VCaP (cell line): Measurements from ENCODE around the gene ELF4.
"Not testable (repeated sequence)": the region's sequence is repeated elsewhere in the genome, so short reads cannot be mapped to it uniquely, and the experiment has no call there.

ENCODE experiments used
- H3K27ac ChIP-seq: fragments of 450-650 bp; 2 replicates; pipeline ENCODE4 v1.5.1; 2017
- TF ChIP-seq, protein P1 (sequence below): fragments of 450-650 bp; conservative IDR thresholded peaks from 2 replicates; pipeline ENCODE4 v1.5.1; 2017; ENCODE audit warnings: mild to moderate bottlenecking, moderate library complexity

Gene ELF4

GRCh38 chrX:130120746-130121504 is 10.6 kb upstream of the ELF4 start:
- no peak overlapping the region for H3K27ac ChIP-seq
- TF ChIP-seq, protein P1, sequence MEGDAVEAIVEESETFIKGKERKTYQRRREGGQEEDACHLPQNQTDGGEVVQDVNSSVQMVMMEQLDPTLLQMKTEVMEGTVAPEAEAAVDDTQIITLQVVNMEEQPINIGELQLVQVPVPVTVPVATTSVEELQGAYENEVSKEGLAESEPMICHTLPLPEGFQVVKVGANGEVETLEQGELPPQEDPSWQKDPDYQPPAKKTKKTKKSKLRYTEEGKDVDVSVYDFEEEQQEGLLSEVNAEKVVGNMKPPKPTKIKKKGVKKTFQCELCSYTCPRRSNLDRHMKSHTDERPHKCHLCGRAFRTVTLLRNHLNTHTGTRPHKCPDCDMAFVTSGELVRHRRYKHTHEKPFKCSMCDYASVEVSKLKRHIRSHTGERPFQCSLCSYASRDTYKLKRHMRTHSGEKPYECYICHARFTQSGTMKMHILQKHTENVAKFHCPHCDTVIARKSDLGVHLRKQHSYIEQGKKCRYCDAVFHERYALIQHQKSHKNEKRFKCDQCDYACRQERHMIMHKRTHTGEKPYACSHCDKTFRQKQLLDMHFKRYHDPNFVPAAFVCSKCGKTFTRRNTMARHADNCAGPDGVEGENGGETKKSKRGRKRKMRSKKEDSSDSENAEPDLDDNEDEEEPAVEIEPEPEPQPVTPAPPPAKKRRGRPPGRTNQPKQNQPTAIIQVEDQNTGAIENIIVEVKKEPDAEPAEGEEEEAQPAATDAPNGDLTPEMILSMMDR = no peak

- TF ChIP-seq, protein P1 = no peak
- no peak overlapping the region for H3K27ac ChIP-seq
Observed at GRCh38 chrX:130120321-130120731, 10.0 kb upstream of the ELF4 start.

DNA sequence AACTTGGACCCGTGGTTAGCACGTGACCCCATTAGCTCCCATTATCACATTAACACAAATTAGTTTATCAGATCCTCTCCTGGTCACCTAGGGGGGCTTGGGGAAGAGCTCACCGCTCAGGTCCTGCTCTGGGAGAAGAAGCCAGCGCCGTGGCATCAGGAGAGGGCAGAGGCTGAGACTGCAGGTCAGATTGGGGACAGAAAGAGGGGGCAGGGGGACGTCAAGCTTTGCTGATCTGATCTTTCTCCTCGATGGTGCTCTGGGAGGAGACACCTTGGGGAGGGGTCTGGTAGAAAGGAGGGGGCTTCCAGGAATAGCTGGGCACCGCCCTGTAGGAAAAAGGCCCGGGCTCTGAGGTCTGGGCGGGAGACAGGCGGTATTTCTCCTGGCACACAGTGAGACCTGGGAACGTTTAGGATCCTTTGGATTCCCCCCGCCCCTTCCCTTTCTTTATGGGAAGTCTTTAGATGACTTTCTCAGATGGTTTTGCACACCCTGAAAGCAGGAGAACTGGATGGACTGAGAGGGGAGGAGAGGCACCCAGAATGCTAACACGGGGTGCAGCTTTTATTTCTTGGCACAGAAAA is 9.1 kb upstream of the ELF4 start:
- H3K27ac ChIP-seq = no peak overlapping the region
- TF ChIP-seq, protein P1 = no peak

DNA sequence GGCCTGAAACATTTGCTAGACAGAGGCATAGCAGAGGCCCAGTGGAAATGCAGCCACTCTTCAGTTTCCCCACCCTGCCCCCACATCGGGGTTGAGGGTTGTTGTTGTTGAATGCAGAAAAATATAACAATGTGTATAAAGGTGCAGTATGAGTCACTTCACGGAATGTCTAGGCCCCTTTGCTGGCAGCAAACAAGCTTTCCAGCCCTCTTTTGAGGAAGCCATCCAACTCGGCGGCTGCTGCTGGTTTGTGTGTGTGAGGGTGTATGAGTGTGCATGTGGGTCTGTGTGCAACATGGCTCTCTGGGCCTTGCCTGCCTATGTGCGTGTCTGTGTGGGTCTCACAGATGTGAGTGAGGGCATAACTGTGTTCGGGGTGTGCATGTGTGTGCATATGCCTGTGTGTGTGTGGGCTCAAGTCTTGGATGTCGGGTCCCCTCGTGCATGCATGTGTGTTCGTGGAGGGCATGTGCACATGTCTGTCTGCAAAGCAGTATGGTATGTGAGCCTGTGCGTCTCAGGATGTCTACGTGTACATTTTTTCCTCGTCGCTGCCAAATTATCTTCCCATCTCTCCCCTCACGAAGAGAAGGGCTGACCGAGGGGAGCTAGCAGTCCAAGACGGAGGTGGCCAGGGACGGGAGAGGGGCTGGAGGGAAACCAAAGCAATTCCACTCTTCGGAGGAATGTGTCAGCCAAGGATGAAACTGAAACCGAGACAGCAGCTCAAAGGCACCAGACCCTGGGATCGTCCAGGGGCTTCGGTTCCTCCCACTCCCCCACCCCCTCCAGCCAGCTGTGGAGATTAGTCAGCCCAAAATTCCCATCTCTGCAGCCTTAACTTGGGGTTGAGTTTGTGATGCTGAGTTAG is 8.4 kb upstream of the ELF4 start:
- H3K27ac ChIP-seq = no peak overlapping the region
- TF ChIP-seq, protein P1 = no peak

GRCh38 chrX:130117166-130117565 is 6.9 kb upstream of the ELF4 start:
- no peak overlapping the region for H3K27ac ChIP-seq

DNA sequence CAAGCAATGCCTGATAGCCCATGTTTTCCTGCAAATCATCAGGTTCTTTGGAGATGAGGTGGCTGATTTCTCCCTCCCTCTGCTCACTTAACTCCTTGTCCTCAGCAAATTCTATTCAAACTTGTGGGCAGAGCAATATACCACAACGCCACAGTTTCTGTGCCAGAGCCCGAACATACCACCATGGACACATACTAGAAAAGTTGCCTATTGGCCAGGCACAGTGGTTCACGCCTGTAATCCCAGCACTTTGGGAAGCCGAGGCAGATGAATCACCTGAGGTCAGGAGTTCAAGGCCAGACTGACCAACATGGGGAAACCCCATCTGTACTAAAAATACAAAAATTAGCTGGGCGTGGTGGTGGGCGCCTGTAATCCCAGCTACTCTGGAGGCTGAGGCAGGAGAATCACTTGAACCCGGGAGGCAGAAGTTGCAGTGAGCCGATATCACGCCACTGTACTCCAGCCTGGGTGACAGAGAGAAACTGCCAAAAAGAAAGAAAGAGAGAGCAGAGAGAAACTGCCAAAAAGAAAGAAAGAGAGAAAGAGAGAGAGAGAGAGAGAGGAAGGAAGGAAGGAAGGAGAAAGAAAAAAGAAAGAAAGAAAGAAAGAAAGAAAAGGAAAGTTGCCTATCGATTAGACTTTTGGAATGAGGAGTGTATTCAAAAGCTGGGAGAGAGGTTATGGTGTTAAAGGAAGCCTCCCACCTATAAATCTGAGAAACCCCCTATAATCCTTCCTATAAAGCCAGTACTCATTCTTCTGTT is 5.0 kb upstream of the ELF4 start:
- not testable (repeated sequence) for H3K27ac ChIP-seq

More at GRCh38 chrX:130117166-130117565, 6.9 kb upstream of the ELF4 start:
- TF ChIP-seq, protein P1 = no peak

DNA sequence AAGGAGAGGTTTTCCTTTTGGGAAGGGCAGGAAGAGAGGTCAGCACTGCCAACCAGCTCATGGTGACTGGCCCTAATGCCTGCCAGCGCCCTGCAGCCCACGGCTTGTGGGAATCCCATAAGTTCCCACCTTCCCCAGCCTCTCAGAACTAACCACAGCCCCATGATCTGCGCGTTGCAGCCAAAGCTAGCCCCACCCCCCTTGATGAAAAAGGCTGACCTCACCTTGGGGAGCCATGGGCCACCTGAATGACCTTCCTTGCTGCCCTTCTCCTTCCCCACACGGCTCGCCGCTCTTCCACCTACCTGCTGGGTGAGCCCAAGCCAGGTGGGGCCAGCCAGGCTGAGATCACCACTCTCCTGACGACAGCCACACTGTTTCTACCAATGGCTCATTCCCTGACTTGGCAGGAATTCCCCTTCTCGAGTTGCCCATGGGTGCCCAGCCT is 3.9 kb upstream of the ELF4 start:
- no peak overlapping the region for H3K27ac ChIP-seq
- TF ChIP-seq, protein P1 = no peak
